ENCODE results near the gene NKX6-2. TPM values are rescaled to one million over a fixed set of nuclear protein-coding genes. Genes with fewer than 3 reads are reported as not detected.

NKX6-2 gene
- total RNA-seq, 1 experiment from 2014 or later: not detected

- no peaks in the 10 kb centered on the region for H3K36me3 ChIP-seq (ENCODE audit: insufficient read depth, low read length)
- no peak overlapping the region for H2AFZ ChIP-seq (ENCODE audit: low read length)
- H3K9me3 ChIP-seq (ENCODE audit: low read length): no peaks in the 10 kb centered on the region
- H3K9me2 ChIP-seq (replicated peaks; ENCODE audit: insufficient read depth, low read length): no peaks in the 10 kb centered on the region
- no peak overlapping the region for H3K4me2 ChIP-seq (ENCODE audit: low read depth, low read length, poor library complexity, severe bottlenecking)
- DNase-seq: no peak
- H3K9ac ChIP-seq (ENCODE audit: low read length): no peak overlapping the region
- no peaks in the 10 kb centered on the region for H3K79me2 ChIP-seq (ENCODE audit: low read length)
- H3K27me3 ChIP-seq (ENCODE audit: low read length): no peaks in the 10 kb centered on the region
- no peaks in the 10 kb centered on the region for H3K4me1 ChIP-seq (ENCODE audit: low read length)
- H4K20me1 ChIP-seq (ENCODE audit: insufficient read depth, low read depth, low read length): no peaks in the 10 kb centered on the region
- no peak overlapping the region for H3K27ac ChIP-seq (ENCODE audit: low read length)
- no peak overlapping the region for H3K4me3 ChIP-seq (ENCODE audit: low read length)
Measured at GRCh38 chr10:132810141-132810806, 24.3 kb upstream of the NKX6-2 start.

DNA sequence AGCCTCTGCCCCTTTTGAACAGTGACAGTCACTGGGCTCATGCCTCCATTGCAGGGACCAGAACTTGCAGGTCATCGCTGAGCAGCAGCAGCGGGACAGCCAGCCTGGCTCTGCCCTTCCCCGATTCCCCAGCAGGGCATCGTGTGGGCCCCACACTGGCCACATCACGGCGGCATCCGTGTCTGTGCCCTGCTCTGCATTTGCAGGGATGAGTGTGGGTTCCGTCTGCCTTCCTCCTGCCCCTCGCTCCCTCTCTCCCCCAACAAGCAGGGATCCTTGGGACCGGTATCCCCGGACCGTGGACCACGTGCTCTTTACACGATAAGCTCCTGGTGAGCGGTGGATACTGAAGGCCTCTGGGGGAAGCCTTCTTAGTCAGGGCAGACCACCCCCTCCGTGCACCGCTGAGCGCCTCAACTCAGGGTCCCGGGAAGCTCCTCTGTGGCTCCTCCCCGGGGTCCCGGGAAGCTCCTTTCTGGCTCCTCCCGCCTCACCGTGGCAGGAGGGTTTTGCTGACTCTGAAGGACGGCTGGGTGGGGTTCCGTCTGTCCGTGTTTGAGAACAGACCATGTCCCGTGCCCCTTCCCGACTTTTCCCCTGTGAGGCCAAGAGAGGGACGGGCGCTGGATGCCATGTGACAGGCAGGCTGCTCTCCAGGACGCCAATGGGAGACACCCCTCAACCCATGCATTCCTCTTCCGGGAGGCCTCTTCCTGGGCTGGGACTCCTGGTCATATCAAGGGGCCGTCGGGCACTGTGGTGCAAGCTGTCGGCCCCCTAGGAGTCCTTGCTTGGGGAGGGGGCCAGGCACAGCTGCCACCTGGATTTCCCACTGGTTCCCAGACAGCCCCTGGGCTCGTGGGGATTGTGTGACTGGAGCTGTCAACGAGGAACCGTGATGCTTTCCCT is 23.5 kb upstream of the NKX6-2 start:
- H3K27me3 ChIP-seq (ENCODE audit: low read length): no peaks in the 10 kb centered on the region
- no peaks in the 10 kb centered on the region for H4K20me1 ChIP-seq (ENCODE audit: insufficient read depth, low read depth, low read length)
- DNase-seq: no peak
- no peak overlapping the region for H3K27ac ChIP-seq (ENCODE audit: low read length)
- no peaks in the 10 kb centered on the region for H3K4me1 ChIP-seq (ENCODE audit: low read length)
- H3K9me2 ChIP-seq (replicated peaks; ENCODE audit: insufficient read depth, low read length): no peaks in the 10 kb centered on the region
- no peak overlapping the region for H3K9ac ChIP-seq (ENCODE audit: low read length)
- no peak overlapping the region for H3K4me2 ChIP-seq (ENCODE audit: low read depth, low read length, poor library complexity, severe bottlenecking)
- no peak overlapping the region for H3K4me3 ChIP-seq (ENCODE audit: low read length)
- H3K36me3 ChIP-seq (ENCODE audit: insufficient read depth, low read length): no peaks in the 10 kb centered on the region
- H3K79me2 ChIP-seq (ENCODE audit: low read length): no peaks in the 10 kb centered on the region
- no peaks in the 10 kb centered on the region for H3K9me3 ChIP-seq (ENCODE audit: low read length)
- H2AFZ ChIP-seq (ENCODE audit: low read length): no peak overlapping the region

- no peaks in the 10 kb centered on the region for H4K20me1 ChIP-seq (ENCODE audit: insufficient read depth, low read depth, low read length)
- H3K9me2 ChIP-seq (replicated peaks; ENCODE audit: insufficient read depth, low read length): no peaks in the 10 kb centered on the region
- DNase-seq: no peak
- H3K4me2 ChIP-seq (ENCODE audit: low read depth, low read length, poor library complexity, severe bottlenecking): no peak overlapping the region
- H3K4me1 ChIP-seq (ENCODE audit: low read length): no peaks in the 10 kb centered on the region
- no peak overlapping the region for H3K4me3 ChIP-seq (ENCODE audit: low read length)
- H3K9ac ChIP-seq (ENCODE audit: low read length): no peak overlapping the region
- no peak overlapping the region for H2AFZ ChIP-seq (ENCODE audit: low read length)
- H3K79me2 ChIP-seq (ENCODE audit: low read length): no peaks in the 10 kb centered on the region
- H3K27me3 ChIP-seq (ENCODE audit: low read length): no peaks in the 10 kb centered on the region
- no peak overlapping the region for H3K27ac ChIP-seq (ENCODE audit: low read length)
- H3K36me3 ChIP-seq (ENCODE audit: insufficient read depth, low read length): no peaks in the 10 kb centered on the region
- H3K9me3 ChIP-seq (ENCODE audit: low read length): no peaks in the 10 kb centered on the region
Measured at GRCh38 chr10:132808383-132809231, 22.7 kb upstream of the NKX6-2 start.

- H3K4me1 ChIP-seq (ENCODE audit: low read length): no peaks in the 10 kb centered on the region
- H3K36me3 ChIP-seq (ENCODE audit: insufficient read depth, low read length): no peaks in the 10 kb centered on the region
- no peak for DNase-seq
- no peaks in the 10 kb centered on the region for H3K9me3 ChIP-seq (ENCODE audit: low read length)
- H3K27me3 ChIP-seq (ENCODE audit: low read length): no peaks in the 10 kb centered on the region
- no peaks in the 10 kb centered on the region for H3K9me2 ChIP-seq (replicated peaks; ENCODE audit: insufficient read depth, low read length)
- H3K79me2 ChIP-seq (ENCODE audit: low read length): no peaks in the 10 kb centered on the region
- no peaks in the 10 kb centered on the region for H4K20me1 ChIP-seq (ENCODE audit: insufficient read depth, low read depth, low read length)
- no peak overlapping the region for H3K4me3 ChIP-seq (ENCODE audit: low read length)
- H3K4me2 ChIP-seq (ENCODE audit: low read depth, low read length, poor library complexity, severe bottlenecking): no peak overlapping the region
- no peak overlapping the region for H3K9ac ChIP-seq (ENCODE audit: low read length)
- H2AFZ ChIP-seq (ENCODE audit: low read length): no peak overlapping the region
- H3K27ac ChIP-seq (ENCODE audit: low read length): no peak overlapping the region
Measured at GRCh38 chr10:132807621-132808049, 21.7 kb upstream of the NKX6-2 start.

DNA sequence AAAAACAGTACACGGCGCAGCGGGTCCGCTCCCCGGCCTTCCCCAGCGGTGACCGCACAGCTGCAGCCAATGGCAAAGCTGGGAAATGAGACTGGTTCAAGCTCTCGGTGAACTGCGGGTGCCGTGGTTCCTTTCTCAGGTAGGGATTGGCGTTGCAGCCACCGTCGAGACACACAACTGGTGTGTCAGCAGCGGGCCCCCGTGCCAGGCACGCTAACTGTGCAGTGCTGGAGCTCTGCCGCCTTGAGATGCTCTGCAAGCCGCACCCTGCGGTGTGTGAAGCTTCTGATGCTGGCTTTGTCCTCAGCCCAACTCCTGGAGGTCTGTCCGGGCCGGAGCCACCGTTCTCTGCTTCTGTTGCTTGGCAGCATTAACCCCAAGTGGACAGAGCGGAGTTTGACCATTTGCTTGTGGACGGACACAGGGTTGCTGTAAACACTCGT is 20.6 kb upstream of the NKX6-2 start:
- Histone ChIP-seq H3K9ac (ENCODE audit: low read length) (no peak overlapping the region), H3K79me2 (ENCODE audit: low read length) (no peaks in the 10 kb centered on the region), H3K4me1 (ENCODE audit: low read length) (no peaks in the 10 kb centered on the region), H3K9me3 (ENCODE audit: low read length) (no peaks in the 10 kb centered on the region), H3K27me3 (ENCODE audit: low read length) (no peaks in the 10 kb centered on the region), H3K9me2 (replicated peaks; ENCODE audit: insufficient read depth, low read length) (no peaks in the 10 kb centered on the region), H4K20me1 (ENCODE audit: insufficient read depth, low read depth, low read length) (no peaks in the 10 kb centered on the region), H2AFZ (ENCODE audit: low read length) (no peak overlapping the region), H3K36me3 (ENCODE audit: insufficient read depth, low read length) (no peaks in the 10 kb centered on the region), H3K4me3 (ENCODE audit: low read length) (no peak overlapping the region), H3K27ac (ENCODE audit: low read length) (no peak overlapping the region), H3K4me2 (ENCODE audit: low read depth, low read length, poor library complexity, severe bottlenecking) (no peak overlapping the region)
- no peak for DNase-seq

DNA sequence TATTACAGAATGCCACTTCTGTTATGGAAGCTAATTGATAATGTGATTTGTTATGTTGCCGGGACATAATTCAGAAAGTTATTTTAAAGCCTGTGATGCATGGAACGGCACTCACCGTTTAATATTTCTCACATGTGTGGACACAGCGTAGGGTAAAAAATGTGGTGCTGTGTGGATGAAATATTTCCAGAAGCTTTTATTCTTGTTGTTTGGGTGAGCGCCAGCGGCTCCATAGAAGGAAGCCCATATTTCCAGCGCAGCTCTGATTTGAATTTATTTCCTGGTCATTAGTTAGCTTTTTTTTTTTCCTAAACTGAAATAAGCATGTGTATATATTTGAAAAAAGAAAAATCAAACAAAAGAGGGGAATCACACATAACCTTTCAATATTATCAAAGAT is 20.2 kb upstream of the NKX6-2 start:
- no peaks in the 10 kb centered on the region for H3K27me3 ChIP-seq (ENCODE audit: low read length)
- no peak overlapping the region for H3K4me2 ChIP-seq (ENCODE audit: low read depth, low read length, poor library complexity, severe bottlenecking)
- no peaks in the 10 kb centered on the region for H3K9me2 ChIP-seq (replicated peaks; ENCODE audit: insufficient read depth, low read length)
- H3K27ac ChIP-seq (ENCODE audit: low read length): no peak overlapping the region
- no peak overlapping the region for H2AFZ ChIP-seq (ENCODE audit: low read length)
- H3K4me1 ChIP-seq (ENCODE audit: low read length): no peaks in the 10 kb centered on the region
- H3K4me3 ChIP-seq (ENCODE audit: low read length): no peak overlapping the region
- no peaks in the 10 kb centered on the region for H3K36me3 ChIP-seq (ENCODE audit: insufficient read depth, low read length)
- DNase-seq: no peak
- H3K79me2 ChIP-seq (ENCODE audit: low read length): no peaks in the 10 kb centered on the region
- no peaks in the 10 kb centered on the region for H3K9me3 ChIP-seq (ENCODE audit: low read length)
- no peaks in the 10 kb centered on the region for H4K20me1 ChIP-seq (ENCODE audit: insufficient read depth, low read depth, low read length)
- no peak overlapping the region for H3K9ac ChIP-seq (ENCODE audit: low read length)

- Histone ChIP-seq H3K4me3 (ENCODE audit: low read length) (no peak overlapping the region), H3K4me1 (ENCODE audit: low read length) (no peaks in the 10 kb centered on the region), H3K9me2 (replicated peaks; ENCODE audit: insufficient read depth, low read length) (no peaks in the 10 kb centered on the region), H3K36me3 (ENCODE audit: insufficient read depth, low read length) (no peaks in the 10 kb centered on the region), H2AFZ (ENCODE audit: low read length) (no peak overlapping the region), H3K9ac (ENCODE audit: low read length) (no peak overlapping the region), H3K4me2 (ENCODE audit: low read depth, low read length, poor library complexity, severe bottlenecking) (no peak overlapping the region), H3K27me3 (ENCODE audit: low read length) (no peaks in the 10 kb centered on the region), H3K9me3 (ENCODE audit: low read length) (no peaks in the 10 kb centered on the region), H3K27ac (ENCODE audit: low read length) (no peak overlapping the region), H3K79me2 (ENCODE audit: low read length) (no peaks in the 10 kb centered on the region), H4K20me1 (ENCODE audit: insufficient read depth, low read depth, low read length) (no peaks in the 10 kb centered on the region)
- DNase-seq: no peak
Measured at GRCh38 chr10:132805599-132805998, 19.7 kb upstream of the NKX6-2 start.

All from Karpas-422 (cell line).